MV-4-11 (cell line): Measurements from ENCODE around the gene NIPSNAP2.
"Not testable (repeated sequence)": the region's sequence is repeated elsewhere in the genome, so short reads cannot be mapped to it uniquely, and the experiment has no call there.

ENCODE experiments used
- DNase-seq: peaks from one replicate; lab custom pipeline; 2025; lab: John Stamatoyannopoulos, UW

NIPSNAP2 gene

GRCh38 chr7:56047446-56048116, 83.2 kb downstream of the NIPSNAP2 start:
- not testable (repeated sequence) for DNase-seq

DNA sequence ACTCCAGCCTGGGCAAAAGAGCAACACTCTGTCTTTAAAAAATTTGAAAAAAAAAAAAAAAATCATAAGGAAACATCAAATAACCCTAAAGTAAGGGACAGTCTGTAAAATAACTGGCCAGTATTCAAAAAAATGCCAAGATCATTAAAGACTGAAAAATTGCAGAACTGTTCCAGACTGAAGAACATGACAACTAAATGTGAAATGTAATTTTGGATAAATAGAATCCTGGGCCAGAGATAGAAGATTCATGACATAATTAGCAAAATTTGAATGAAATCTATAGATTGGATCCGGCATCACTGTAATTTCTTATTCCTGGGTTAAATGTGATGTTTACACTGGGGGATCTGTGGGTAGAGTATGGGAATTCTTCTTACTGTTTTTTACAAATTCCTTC, 83.9 kb downstream of the NIPSNAP2 start:
- DNase-seq, result no peak

GRCh38 chr7:56048763-56049162, 84.4 kb downstream of the NIPSNAP2 start:
- DNase-seq, result not testable (repeated sequence)
